SK-N-SH (cell line): Measurements from ENCODE around the gene KCTD17.

ENCODE experiments used
- CTCF ChIP-seq: fragments of 200-600 bp; sonication (generic); IDR thresholded peaks from 2 replicates; pipeline ENCODE4 v1.6.1; 2017; ENCODE audit warnings: antibody characterized with exemption, mild to moderate bottlenecking, moderate library complexity
- MAX ChIP-seq: IDR thresholded peaks from 2 replicates; pipeline ENCODE4 v1.4.0; 2012; ENCODE audit warnings: low read depth
- REST ChIP-seq: IDR thresholded peaks from 2 replicates; pipeline ENCODE4 v1.6.1; 2012; ENCODE audit warnings: mild to moderate bottlenecking, low read depth, low read length, moderate library complexity
- USF1 ChIP-seq: IDR thresholded peaks from 2 replicates; pipeline ENCODE4 v1.4.0; 2012; ENCODE audit warnings: low read depth, borderline replicate concordance
- USF2 ChIP-seq: fragments of 150-350 bp; IDR thresholded peaks from 2 replicates; pipeline ENCODE4 v1.6.1; 2017; ENCODE audit warnings: antibody characterized with exemption, low read length, low read depth, borderline replicate concordance

- TF ChIP-seq USF1 (no peak), MAX (no peak), CTCF (no peak), REST (no peak), USF2 (no peak)
Observed at GRCh38 chr22:37065961-37066360, 14.4 kb downstream of the KCTD17 start.
